ENCODE data around the gene PTGR3.

PTGR3 gene

DNA sequence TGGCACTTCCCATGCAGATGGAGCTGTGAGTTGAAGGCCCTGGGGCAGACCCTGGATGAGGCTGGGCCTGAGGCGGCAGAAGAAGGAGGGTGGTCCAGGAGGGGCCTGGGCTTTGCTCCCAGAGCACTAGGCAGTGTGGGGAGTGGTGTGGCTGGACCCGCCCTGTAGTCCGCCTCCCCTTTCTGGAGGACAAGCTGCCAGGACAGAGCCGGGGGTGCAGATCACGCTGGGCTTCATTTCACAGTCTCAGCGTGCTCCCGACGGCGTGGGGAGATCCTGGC, 49.8 kb downstream of the PTGR3 start:
- H3K4me1 ChIP-seq (ENCODE audit: control insufficient read depth in 1 of 2, insufficient read depth in 1 of 2, low read depth in 1 of 2, low read length in 1 of 2) = peaks cover 0 to 4% of the 10 kb centered on the region in 2 experiments
- no peaks in the 10 kb centered on the region for H3K9me3 ChIP-seq
- no peak overlapping the region for H3K27ac ChIP-seq
- H3K4me3 ChIP-seq (ENCODE audit: low read depth in 1 of 2, low read length in 1 of 2) = no peak overlapping the region
- TF ChIP-seq, protein P1, sequence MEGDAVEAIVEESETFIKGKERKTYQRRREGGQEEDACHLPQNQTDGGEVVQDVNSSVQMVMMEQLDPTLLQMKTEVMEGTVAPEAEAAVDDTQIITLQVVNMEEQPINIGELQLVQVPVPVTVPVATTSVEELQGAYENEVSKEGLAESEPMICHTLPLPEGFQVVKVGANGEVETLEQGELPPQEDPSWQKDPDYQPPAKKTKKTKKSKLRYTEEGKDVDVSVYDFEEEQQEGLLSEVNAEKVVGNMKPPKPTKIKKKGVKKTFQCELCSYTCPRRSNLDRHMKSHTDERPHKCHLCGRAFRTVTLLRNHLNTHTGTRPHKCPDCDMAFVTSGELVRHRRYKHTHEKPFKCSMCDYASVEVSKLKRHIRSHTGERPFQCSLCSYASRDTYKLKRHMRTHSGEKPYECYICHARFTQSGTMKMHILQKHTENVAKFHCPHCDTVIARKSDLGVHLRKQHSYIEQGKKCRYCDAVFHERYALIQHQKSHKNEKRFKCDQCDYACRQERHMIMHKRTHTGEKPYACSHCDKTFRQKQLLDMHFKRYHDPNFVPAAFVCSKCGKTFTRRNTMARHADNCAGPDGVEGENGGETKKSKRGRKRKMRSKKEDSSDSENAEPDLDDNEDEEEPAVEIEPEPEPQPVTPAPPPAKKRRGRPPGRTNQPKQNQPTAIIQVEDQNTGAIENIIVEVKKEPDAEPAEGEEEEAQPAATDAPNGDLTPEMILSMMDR (IDR thresholded peaks at IDR 0.05) = no peak
- no peaks in the 10 kb centered on the region for H3K36me3 ChIP-seq
- peaks cover 4% of the 10 kb centered on the region for H3K27me3 ChIP-seq
